Activated CD4-positive, alpha-beta T cell treated with anti-CD3 and anti-CD28 coated beads, Interleukin-2, Interleukin-4, amounts not matched to agents 100 ng/mL and 50 ng/mL, durations not matched to agents 16 hours and 8 hours (primary cell): ENCODE results near the gene DIS3L2.
"Not testable (repeated sequence)": the region's sequence is repeated elsewhere in the genome, so short reads cannot be mapped to it uniquely, and the experiment has no call there.

Experiments used
- DNase-seq: peaks from one replicate; pipeline ENCODE4 v3.0.0-alpha.2; 2020; ENCODE audit warnings: low spot score

DIS3L2 gene

DNA sequence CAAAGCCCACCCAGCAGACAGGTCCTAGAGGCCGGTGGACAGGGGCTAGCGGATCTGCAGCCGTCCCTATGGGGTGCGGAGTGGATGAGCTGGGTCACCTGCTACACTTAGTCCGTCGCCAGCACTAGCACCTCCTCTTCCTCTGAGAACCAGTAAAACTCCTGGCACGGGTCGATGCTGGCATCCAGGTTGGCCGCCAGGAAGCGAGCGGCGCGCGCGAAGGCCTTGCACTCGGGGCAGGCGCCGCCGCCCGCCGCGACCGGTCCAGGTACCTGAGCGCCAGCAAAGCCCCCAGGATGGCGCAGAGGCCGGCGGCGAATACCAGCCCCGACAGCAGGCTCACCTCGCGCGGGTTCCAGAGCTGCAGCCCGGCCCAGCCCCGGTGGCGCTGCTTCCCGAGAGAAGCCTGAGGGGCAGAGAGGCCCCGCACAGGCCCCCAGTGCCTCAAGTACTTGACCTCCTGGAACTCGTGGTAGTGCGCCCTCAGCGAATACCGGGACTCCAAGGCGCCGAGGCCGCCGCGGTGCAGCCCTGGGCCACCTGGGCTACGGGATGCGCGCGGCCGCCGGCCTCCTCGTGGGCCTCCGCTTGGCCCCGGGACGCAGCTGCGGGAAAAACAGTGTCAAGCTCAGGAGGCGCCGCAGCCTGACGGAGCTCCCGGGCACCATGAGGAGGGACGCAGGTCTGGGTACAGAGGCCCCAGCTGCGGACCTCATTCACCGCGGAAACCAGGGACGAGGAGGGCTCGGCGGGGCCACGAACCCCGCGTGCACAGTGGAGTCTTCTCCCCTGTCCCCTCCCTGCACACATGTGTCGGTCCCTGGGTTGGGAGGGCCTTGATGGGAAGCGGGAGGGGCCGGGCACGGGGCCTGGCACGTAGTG is 389.5 kb downstream of the DIS3L2 start:
- DNase-seq = no peak

DNA sequence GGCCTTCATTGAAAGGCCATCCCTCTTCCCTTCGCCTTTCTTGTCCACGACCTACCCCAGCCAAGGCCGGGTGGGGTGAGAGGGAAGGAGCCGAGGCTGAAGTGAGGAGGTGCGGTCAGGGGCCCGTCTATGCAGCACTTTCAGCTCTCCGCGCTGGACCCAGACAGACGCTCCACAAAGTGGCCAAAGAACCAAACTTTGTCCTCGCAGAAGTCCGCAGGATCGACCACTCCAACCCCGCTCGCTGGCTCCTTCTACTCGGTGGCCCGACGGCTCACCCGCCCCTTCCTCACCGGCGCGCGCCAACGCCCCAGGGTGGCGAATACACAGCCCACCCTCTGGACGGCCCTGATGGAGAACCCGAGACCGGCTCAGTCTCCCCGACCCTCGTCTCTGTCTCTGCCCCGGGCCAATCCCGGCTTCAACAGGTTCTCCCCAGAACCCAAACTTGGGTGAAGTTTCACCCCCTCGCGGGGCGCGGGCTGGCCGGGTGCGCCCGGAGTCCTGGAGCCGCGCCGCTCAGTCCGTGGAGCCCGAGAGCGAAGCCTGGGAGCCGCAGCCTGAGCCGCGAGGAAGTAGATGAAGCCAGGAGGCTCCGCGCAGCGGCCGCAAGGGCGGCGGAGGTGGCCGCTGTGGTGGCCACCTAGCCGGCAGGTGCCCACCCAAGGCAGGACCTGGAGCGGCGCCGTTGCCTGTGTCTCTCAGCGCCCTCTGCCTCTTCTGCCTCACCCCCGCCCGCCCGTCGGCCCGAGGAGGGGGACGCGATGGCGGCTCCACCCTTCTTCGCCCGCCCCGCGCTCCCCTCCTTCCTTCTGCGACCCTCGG is 390.4 kb downstream of the DIS3L2 start:
- DNase-seq = no peak

DNA sequence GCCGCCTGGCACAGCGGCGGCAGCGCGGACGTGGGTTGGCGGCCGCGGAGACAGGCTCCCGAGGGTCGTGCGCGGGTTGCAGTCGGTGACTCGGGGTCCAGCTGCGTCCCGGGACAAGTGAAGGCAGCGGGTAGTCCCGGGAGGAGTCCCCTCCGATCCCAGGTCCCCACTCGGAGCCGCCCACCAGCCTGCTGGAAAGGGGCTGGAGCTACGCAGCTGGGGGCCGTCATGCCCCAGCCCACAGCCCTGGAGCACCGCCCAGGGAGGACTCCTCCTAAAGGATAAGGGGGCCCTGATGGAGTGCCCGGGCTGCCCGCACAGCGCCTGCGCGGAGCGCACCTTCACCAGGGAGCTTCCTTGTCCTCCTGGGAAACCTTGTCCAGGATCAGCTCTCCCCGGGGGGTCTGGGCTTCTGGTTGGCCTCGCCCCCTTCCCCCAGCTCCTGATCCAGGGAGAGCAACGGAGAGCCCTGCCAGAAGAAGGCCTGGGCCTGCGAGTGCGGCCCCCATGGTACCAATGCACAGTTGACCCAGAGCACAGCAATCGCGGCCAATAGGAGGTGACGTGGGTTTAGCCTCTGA is 391.1 kb downstream of the DIS3L2 start:
- no peak for DNase-seq

DNA sequence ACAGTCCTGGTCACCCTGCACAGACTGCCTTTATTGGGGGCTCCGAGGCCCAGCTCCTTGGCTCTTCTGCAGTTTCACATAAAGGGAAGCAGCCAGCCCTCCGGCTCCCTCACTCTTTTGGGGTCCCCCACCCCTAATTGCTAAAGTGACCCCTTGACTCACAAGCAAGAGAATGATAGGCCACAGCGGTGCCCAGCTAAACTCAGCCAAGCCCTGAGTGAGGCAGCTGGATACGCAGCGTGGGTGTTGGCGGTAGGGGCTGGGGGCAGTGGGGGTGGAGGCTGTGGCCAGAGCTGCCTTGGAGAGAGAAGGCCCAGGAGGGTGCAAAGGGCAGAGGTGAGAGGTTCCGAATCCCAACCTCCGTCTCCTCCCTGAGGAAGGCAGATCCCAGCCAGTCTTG is 391.6 kb downstream of the DIS3L2 start:
- DNase-seq = no peak

DNA sequence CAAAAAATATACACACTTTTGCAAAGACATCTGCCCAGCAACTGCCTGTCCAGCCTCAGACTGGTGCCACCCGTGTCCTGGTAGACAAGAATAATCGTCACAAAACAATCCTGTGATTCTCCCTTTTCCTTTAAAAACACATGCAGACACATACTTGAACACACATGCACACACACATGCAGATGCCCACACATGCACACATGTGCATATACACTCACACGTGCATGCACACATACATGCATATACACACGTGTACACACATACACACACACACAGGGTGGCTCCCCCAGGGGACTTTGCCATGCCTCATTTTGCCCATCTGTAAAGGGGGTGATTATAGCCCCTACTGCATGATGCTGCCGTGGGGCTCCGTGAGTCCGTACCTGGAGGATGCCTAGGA is 392.1 kb downstream of the DIS3L2 start:
- DNase-seq = no peak

DNA sequence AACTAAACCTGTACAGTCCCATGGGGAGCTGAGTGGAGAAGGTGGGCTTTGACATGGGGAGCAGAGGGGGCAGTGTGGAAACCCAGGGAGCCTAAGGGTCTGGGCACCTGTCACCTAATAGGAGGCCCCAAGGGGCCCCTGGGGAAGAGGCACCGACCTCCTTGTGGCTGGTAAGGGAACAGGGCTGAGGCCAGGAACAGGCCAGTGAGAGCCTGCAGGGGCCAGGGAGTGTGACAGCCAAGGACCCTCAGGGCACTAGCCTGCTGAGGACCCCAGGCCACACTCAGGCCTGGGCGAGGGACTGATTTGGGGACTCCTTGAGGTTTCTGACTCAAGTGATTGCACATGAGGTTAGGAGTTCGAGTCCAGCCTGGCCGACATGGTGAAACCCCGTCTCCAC is 392.6 kb downstream of the DIS3L2 start:
- no peak for DNase-seq

DNA sequence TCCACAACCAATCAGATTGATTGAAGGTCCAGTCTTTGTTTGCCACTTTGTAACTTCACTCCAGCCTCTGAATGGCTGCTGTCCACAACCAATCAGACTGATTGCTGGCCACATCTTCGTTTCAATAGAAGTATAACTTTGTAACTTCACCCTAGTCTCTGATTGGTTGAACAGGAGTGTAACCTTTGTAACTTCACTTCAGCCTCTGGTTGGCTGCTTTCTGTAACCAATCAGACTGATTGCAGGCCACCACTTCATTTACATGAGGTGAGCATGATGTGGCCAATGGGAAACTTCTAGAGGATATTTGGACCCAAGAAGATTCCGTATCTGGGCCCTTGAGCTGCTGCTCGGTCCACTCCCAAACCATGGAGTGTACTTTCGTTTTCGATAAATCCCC is 400.1 kb downstream of the DIS3L2 start:
- no peak for DNase-seq

DNA sequence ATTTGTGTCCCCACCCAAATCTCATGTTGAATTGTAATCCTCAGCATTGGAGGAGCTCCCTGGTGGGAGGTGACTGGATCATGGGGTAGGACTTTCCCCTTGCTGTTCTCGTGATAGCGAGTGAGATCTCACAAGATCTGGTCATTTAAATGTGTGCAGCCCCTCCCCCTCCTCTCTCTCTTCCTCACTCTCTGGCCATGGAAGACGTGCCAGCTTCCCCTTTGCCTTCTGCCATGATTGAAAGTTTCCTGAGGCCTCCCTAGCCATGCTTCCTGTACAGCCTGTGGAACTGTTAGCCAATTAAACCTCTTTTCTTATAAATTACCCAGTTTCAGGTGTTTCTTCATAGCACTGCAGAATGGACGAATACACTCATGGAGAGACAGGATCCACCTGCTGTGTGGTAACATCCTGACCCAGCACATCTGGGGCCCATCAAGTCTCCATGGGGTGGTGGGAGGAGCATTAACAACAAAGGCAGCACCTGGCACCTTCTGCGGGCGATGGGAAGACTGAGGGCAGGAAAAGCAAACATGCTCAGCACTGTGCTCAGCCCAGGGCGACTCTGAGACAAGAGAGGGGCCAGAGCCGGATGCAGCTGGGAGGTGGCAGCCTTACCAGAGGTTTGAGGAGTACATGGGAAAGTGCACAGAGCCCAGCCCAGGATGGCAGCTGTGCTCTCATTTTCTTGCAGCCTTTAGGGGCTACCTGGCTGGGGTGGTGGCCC is 400.8 kb downstream of the DIS3L2 start:
- DNase-seq = no peak

DNA sequence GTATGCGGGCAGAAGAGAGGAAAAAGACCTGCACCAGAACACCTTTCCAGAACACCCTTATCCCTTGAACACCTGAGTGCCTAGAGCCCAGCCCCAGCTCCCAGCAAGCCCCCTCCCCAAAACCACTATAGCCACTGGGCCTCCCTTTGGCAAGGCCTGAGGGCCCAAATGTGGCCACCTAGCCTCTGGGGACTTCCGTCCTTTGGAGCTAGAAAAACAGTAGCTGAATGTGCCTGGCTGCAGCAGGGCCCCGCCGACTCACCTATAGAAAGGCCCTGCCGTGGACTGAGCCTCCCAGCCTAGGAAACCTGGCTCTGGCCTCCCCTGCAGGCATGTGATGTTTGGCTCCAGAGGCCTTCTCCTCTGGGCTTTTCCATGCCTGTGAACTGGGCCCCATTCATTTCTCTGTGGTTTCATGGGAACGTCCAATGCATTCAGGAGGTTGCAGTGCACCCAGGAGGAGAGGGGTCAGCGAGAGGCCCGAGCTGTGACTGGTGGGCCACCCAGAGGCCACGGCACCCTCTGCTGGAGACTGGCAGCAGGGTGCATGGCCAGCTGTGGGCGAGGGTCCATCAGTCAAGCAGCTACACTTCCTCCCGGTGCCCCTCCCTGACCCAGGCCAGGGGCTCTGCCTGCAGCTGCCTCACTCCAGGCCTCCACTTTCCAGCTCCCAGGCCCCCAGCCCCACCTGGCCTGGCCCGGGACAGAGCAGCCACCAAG is 401.7 kb downstream of the DIS3L2 start:
- not testable (repeated sequence) for DNase-seq

DNA sequence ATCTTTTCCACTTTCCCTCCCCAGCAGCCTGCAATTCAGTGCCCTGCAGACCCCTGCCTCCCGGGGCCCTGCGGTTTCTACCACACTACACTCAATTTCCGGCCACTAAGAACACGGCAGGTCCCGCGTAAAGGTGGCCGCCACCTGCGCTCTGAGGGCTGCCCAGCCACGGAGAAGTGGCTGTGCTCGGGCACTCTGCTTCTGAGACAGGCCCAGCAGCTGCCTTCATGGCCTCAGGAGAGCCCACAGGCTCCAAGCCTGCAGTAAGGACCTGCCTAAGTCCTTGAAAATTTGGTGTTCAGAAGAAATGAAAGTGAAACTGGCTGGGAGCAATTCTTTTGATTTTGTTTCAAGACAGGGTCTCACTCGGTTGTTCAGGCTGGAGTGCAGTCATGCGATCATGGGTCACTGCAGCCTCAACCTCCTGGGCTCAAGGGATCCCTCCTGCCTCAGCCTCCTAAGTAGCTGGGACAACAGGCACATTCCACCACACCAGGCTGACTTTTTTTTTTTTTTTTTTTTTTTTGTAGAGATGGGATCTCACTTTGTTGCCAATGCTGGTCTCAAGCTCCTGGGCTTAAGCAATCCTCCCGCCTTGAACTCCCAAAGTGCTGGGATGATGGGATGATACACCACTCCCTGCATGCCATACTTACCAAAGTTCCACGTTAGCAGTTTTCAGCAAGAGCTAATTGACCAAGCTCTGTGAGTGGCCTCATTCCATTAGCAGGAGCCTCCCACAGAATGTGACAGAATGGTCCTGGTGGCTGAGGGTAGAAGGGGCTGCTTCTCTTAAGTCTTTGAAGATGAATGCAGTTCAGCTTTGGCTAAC is 402.5 kb downstream of the DIS3L2 start:
- DNase-seq = peak; percentile 38

DNA sequence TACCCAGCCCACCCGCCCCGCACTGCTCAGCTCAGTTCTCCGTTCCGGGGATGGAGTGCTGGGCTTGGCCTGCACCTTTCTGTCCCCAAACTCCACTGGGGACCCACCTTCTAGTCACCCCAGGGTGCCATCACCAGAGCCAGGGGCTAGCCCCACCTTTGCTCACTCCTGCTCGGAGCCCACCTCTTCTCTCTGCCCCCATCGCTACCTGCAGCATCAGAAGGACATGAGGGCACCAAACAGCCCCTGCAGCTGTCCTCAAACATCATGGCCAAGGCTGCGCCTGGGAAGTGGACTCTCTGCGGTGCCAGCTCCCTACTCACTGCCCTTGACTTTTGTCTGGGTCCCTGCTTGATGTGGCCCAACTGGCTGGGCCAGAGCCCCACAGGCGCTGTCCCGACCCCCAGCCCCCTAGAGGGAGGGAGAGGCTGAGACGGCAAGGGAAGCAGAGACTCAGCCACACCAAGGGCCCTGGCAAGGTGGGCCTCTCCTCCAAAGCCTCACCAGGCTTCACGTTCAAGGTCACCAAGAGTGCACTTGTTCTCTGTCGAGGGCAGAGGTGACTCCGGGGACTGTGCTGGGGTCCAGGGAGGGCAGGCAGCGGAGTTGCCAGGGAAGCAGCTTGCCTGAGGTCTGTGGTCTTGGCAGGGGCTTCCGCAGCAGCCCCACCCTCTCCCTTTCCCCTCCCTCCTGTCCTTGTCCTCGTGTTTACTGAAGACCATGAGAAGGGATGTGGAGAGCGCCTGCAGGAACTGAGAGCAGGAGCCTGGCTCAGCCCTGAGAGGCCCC is 403.5 kb downstream of the DIS3L2 start:
- DNase-seq = not testable (repeated sequence)

DNA sequence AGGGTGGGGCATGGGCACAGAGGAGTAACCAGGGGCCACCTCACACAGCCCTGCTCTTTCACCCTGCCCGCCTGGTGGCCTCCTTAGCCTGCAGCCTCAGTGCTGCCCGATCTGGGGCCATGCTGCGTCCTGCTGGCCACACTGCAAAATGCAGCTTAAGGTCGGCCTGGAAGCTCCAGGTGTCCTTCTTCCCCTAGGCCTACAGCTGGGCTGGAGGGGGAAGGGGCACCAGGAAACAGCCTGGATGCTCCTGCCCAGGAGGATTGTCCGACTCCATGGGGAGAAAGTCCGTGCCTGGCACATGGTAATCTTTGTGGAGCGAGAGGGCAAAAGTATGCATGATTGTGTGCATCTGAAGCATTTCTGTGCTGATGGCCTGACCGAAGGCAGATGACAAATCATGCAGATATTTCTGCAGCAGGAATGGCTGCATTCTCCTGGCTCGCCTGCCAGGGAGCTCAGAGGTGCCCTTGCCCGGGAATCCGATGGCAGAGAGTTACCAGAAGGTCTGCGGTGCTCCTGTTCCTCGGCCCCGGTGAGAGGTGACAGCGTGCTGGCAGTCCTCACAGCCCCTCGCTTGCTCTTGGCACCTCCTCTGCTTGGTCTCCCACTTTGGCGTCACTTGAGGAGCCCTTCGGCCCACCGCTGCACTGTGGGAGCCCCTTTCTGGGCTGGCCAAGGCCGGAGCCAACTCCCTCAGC is 404.3 kb downstream of the DIS3L2 start:
- DNase-seq = peak; percentile 11

DNA sequence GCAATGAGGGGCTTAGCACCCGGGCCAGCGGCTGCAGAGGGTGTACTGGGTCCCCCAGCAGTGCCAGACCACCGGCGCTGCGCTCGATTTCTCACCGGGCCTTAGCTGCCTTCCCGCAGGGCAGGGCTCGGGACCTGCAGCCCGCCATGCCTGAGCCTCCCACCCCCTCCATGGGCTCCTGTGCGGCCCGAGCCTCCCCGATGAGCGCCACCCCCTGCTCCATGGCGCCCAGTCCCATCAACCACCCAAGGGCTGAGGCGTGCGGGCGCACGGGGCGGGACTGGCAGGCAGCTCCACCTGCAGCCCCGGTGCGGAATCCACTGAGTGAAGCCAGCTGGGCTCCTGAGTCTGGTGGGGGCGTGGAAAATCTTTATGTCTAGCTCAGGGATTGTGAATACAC is 404.9 kb downstream of the DIS3L2 start:
- not testable (repeated sequence) for DNase-seq

DNA sequence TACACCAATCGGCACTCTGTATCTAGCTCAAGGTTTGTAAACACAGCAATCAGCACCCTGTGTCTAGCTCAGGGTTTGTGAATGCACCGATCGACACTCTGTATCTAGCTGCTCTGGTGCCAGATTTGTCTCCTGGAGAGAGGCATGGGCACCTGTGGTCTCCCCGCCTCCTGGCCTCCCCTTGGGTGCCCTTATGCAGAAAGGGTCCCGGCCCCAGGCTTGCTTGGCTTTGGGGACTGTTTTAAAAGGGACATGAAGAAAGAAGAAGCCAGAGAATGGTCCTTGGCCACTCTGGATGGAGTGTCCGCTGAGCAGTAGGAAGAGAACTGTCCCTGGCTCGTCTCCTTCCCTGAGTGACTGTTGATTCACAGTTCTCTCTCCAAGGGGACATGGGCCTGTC is 405.5 kb downstream of the DIS3L2 start:
- no peak for DNase-seq

DNA sequence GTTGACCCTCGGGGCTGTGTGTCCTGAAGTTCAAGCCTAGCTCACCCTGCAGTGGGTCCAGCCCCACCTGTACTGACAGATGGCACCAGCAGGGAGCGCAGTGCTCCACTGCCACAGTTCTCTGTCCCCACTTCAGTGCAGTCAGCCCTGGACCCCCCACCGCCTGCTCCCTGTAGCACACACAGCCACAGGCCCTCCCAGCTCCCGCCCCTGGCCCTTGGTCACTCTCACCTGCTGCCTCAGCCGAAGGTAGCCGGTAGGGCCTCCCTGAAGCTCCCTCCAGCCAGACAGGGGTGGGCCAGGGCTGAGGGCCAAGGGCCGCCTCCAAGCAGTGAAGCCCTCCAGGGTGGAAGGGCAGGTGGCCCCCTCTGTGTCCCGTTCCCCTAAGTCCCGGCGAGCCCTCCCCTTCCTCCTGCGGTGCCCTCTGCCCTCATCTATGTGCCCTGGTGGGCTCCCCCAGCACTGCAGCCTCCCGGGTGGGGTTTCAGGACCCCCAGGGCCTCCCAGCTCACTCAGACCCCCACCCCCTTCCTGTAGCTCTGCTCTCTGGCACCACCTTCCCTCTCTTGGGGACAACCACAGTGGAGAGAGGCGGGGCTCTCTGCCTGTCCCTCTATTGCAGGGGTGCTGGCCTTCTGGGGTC is 406.2 kb downstream of the DIS3L2 start:
- DNase-seq = no peak

DNA sequence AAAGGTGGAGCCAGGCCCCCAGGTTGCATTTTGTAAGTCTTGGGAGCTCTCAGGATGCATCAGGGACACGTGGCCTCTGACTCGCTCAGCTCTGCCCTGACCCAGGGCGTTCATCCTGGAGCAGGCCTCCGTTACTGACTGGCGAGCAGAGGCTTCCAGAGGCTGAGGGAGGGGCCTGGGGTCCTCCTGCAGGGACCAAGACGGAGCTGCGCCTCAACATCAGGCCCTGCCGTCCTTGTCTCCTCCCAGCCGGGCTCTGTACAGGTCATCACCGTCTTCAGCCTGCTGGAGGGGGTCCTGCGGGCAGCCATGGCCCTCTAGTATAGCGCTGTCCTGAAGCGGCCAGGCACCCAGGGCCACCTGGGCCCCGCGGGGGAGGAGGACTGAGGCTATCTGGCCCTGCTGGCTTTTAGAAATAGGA is 406.8 kb downstream of the DIS3L2 start:
- DNase-seq = no peak

DNA sequence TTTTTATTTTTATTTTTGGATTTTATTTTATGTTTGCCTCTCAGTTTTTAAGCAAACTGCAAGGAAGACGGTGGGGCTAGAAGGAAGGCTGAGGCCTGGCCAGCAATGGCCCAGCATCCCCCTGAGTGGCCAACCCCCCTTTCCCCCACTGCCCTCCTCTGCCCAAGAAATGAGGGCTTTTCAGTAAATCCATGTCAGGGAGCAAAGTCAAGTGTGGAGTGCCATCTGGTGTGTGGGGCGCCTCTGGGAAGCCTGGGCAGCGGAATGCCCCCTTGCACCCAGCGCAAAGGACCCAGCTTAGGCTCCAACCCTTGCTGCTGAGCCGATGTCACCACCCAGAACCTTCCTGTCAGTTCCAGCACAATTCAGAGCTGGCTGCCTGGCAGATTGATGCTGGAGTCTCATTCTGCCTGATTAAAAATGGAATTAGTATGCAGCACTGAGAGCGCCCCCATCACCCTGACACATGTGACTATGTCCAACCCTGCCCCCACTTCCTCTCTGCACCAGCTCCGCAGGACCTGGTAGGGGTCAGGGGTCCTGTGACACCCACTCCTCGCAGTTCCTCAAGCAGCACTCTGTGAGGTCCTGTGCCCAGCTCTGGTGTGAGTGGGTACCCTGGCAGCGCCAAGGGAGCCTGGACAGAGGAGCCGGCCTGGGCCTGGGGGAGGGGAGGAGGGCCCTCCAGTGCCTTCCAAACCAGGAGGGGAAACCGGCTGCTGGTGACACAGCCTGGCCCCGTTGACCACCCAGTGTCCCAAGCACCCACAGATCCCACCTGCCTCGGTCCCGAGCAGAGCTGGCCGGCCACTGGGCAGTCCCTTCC is 407.8 kb downstream of the DIS3L2 start:
- DNase-seq = no peak

DNA sequence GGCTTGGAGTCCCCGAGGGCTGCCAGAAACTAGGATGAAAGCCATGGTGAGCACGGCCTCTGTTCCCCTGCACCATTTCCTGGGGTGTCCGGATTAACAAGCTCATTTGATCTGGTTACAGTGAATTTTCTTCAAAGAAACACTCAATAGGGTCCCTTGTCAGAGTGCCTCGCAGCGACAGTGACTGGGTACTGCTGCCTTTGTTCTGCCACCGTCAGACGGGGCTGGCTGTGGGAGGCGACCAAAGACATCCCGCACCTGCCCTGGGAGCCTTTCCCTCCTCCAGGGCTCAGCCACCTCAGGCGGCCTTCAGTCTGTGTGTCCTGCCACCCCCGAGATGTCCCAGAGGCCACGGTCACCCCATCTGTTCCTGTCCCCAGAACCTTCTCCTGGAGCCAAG is 408.5 kb downstream of the DIS3L2 start:
- not testable (repeated sequence) for DNase-seq
